ENCODE data around the gene MFGE8. TPM values are rescaled to one million over a fixed set of nuclear protein-coding genes. Genes with fewer than 3 reads are reported as not detected.

MFGE8 gene
- total RNA-seq, 1 experiment from 2014 or later: 35.5 TPM

GRCh38 chr15:88956263-88956662, 43.1 kb upstream of the MFGE8 start:
- no peaks in the 10 kb centered on the region for H3K9me3 Mint-ChIP-seq (ENCODE audit: low read depth, unreplicated experiment)
- CTCF ChIA-PET: no interaction called here
- no peak overlapping the region for H3K27ac Mint-ChIP-seq (ENCODE audit: unreplicated experiment)
- no peaks in the 10 kb centered on the region for H3K36me3 Mint-ChIP-seq (ENCODE audit: insufficient read depth, unreplicated experiment)
- DNase-seq: no peak
- H3K4me3 Mint-ChIP-seq (ENCODE audit: low read depth, unreplicated experiment): no peak overlapping the region
- TF ChIP-seq CTCF (IDR thresholded peaks at IDR 0.05; ENCODE audit: unreplicated experiment): no peak
- BruUV-seq (replicated peaks): no TSS peak
- H3K27me3 Mint-ChIP-seq (ENCODE audit: unreplicated experiment): peaks cover 39% of the 10 kb centered on the region
- intact Hi-C loops (cut with micrococcal nuclease; ENCODE audit: unreplicated experiment): no loop called here
- H3K4me1 Mint-ChIP-seq (ENCODE audit: low read depth, unreplicated experiment): peaks cover 16% of the 10 kb centered on the region

GRCh38 chr15:88954431-88955277, 41.5 kb upstream of the MFGE8 start:
- intact Hi-C loops (cut with micrococcal nuclease; ENCODE audit: unreplicated experiment): no loop called here
- CTCF ChIA-PET: no interaction called here

GRCh38 chr15:88950600-88951160, 37.5 kb upstream of the MFGE8 start:
- Mint-ChIP-seq H3K4me1 (ENCODE audit: low read depth, unreplicated experiment) (peaks cover 16% of the 10 kb centered on the region), H3K36me3 (ENCODE audit: insufficient read depth, unreplicated experiment) (no peaks in the 10 kb centered on the region), H3K27ac (ENCODE audit: unreplicated experiment) (no peak overlapping the region), H3K9me3 (ENCODE audit: low read depth, unreplicated experiment) (no peaks in the 10 kb centered on the region), H3K4me3 (ENCODE audit: low read depth, unreplicated experiment) (no peak overlapping the region), H3K27me3 (ENCODE audit: unreplicated experiment) (no peaks in the 10 kb centered on the region)
- DNase-seq: no peak
- intact Hi-C loops (cut with micrococcal nuclease; ENCODE audit: unreplicated experiment): no loop called here
- no TSS peak for BruUV-seq (replicated peaks)
- no peak for TF ChIP-seq CTCF (IDR thresholded peaks at IDR 0.05; ENCODE audit: unreplicated experiment)
- CTCF ChIA-PET: no interaction called here

More at GRCh38 chr15:88954431-88955277, 41.5 kb upstream of the MFGE8 start:
- TF ChIP-seq CTCF (IDR thresholded peaks at IDR 0.05; ENCODE audit: unreplicated experiment): no peak
- Mint-ChIP-seq H3K9me3 (ENCODE audit: low read depth, unreplicated experiment) (no peaks in the 10 kb centered on the region), H3K36me3 (ENCODE audit: insufficient read depth, unreplicated experiment) (no peaks in the 10 kb centered on the region), H3K4me3 (ENCODE audit: low read depth, unreplicated experiment) (no peak overlapping the region), H3K27ac (ENCODE audit: unreplicated experiment) (no peak overlapping the region), H3K4me1 (ENCODE audit: low read depth, unreplicated experiment) (peaks cover 16% of the 10 kb centered on the region), H3K27me3 (ENCODE audit: unreplicated experiment) (peaks cover 23% of the 10 kb centered on the region)
- BruUV-seq (replicated peaks): no TSS peak
- no peak for DNase-seq

GRCh38 chr15:88949734-88950400, 36.7 kb upstream of the MFGE8 start:
- no peak overlapping the region for H3K4me3 Mint-ChIP-seq (ENCODE audit: low read depth, unreplicated experiment)
- no peak for DNase-seq
- BruUV-seq (replicated peaks): no TSS peak
- no peaks in the 10 kb centered on the region for H3K27me3 Mint-ChIP-seq (ENCODE audit: unreplicated experiment)
- CTCF ChIA-PET: no interaction called here
- TF ChIP-seq CTCF (IDR thresholded peaks at IDR 0.05; ENCODE audit: unreplicated experiment): no peak
- peaks cover 16% of the 10 kb centered on the region for H3K4me1 Mint-ChIP-seq (ENCODE audit: low read depth, unreplicated experiment)
- H3K36me3 Mint-ChIP-seq (ENCODE audit: insufficient read depth, unreplicated experiment): no peaks in the 10 kb centered on the region
- no peak overlapping the region for H3K27ac Mint-ChIP-seq (ENCODE audit: unreplicated experiment)
- intact Hi-C loops (cut with micrococcal nuclease; ENCODE audit: unreplicated experiment): no loop called here
- no peaks in the 10 kb centered on the region for H3K9me3 Mint-ChIP-seq (ENCODE audit: low read depth, unreplicated experiment)
